ENCODE measurements around the gene ZBTB7C. TPM values are rescaled to one million over a fixed set of nuclear protein-coding genes. Genes with fewer than 3 reads are reported as not detected.

ZBTB7C gene
- total and polyA plus RNA-seq, 4 donors: 0.19 to 1.1 (median 0.45) TPM

- Histone ChIP-seq H3K9me3 (ENCODE audit: control insufficient read depth in 4 of 4, low read length in 3 of 4) (no peaks in the 10 kb centered on the region), H3K27me3 (ENCODE audit: control insufficient read depth in 4 of 4, insufficient read depth in 4 of 4, low read length in 3 of 4) (peaks cover 0 to 4% (median 0%) of the 10 kb centered on the region in 4 donors), H3K36me3 (ENCODE audit: control insufficient read depth in 4 of 4, insufficient read depth in 3 of 4, low read depth in 1 of 4, low read length in 3 of 4) (no peaks in the 10 kb centered on the region), H3K9ac (ENCODE audit: low read depth in 1 of 2, low read length in 2 of 2) (no peak overlapping the region), H3K4me1 (ENCODE audit: control insufficient read depth in 4 of 4, insufficient read depth in 4 of 4, low read length in 3 of 4) (peaks cover 0 to 4% (median 2%) of the 10 kb centered on the region in 4 donors), H3K4me3 (ENCODE audit: low read depth in 1 of 3, low read length in 3 of 3) (no peak overlapping the region), H3K27ac (ENCODE audit: low read depth in 1 of 2, low read length in 2 of 2) (no peak overlapping the region)
- TF ChIP-seq FOXA1 (IDR thresholded peaks at IDR 0.05) (no peak), MAX (IDR thresholded peaks at IDR 0.05) (no peak), HNF4A (conservative IDR thresholded peaks at IDR 0.05) (no peak), NR2F2 (IDR thresholded peaks at IDR 0.05) (no peak), RAD21 (IDR thresholded peaks at IDR 0.05) (no peak), ZBTB33 (IDR thresholded peaks at IDR 0.05) (no peak), FOXA2 (IDR thresholded peaks at IDR 0.05) (no peak)
- WGBS: 51% methylated on average over 1 of the region's 1 CpG
- no peak for DNase-seq (ENCODE audit: low spot score)
Observed at GRCh38 chr18:48393776-48394175, 15.4 kb downstream of the ZBTB7C start.

DNA sequence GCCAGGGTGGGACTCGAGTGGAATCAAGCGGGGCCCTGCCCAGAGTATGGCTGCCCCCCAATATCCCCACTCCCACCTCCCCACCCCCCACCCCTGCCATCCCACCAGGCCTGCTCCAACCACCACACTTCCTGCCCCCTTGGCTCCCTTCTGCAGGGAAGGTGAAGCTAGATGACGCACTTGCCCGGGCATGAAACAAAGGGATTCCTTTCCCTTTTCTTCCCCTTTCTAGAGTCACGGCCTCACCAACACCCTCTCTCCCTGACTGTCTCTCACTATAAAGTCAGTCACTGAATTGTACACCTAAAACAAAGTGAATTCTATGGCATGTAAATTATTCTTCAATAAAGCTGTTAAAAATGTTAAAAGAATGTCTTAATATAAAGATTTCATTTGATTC is 16.0 kb downstream of the ZBTB7C start:
- Histone ChIP-seq H3K4me1 (ENCODE audit: control insufficient read depth in 4 of 4, insufficient read depth in 4 of 4, low read length in 3 of 4) (peaks cover 0 to 4% (median 2%) of the 10 kb centered on the region in 4 donors), H3K36me3 (ENCODE audit: control insufficient read depth in 4 of 4, insufficient read depth in 3 of 4, low read depth in 1 of 4, low read length in 3 of 4) (no peaks in the 10 kb centered on the region), H3K9me3 (ENCODE audit: control insufficient read depth in 4 of 4, low read length in 3 of 4) (no peaks in the 10 kb centered on the region), H3K27ac (ENCODE audit: low read depth in 1 of 2, low read length in 2 of 2) (no peak overlapping the region), H3K9ac (ENCODE audit: low read depth in 1 of 2, low read length in 2 of 2) (no peak overlapping the region), H3K4me3 (ENCODE audit: low read depth in 1 of 3, low read length in 3 of 3) (no peak overlapping the region), H3K27me3 (ENCODE audit: control insufficient read depth in 4 of 4, insufficient read depth in 4 of 4, low read length in 3 of 4) (peaks cover 0 to 4% (median 0%) of the 10 kb centered on the region in 4 donors)
- TF ChIP-seq HNF4A (conservative IDR thresholded peaks at IDR 0.05) (no peak), SP1 (IDR thresholded peaks at IDR 0.05) (no peak), FOXA1 (IDR thresholded peaks at IDR 0.05) (no peak), MAX (IDR thresholded peaks at IDR 0.05) (no peak), ATF3 (IDR thresholded peaks at IDR 0.05) (no peak), HNF4G (IDR thresholded peaks at IDR 0.05) (no peak), GABPA (IDR thresholded peaks at IDR 0.05 in 1 of 2, conservative IDR thresholded peaks at IDR 0.05 in 1 of 2) (no peak), YY1 (IDR thresholded peaks at IDR 0.05) (no peak), TAF1 (conservative IDR thresholded peaks at IDR 0.05) (no peak), RAD21 (IDR thresholded peaks at IDR 0.05) (no peak), FOXA2 (IDR thresholded peaks at IDR 0.05) (no peak), JUND (IDR thresholded peaks at IDR 0.05) (no peak), NR2F2 (IDR thresholded peaks at IDR 0.05) (no peak), EGR1 (IDR thresholded peaks at IDR 0.05; ENCODE audit: low read depth in 2 of 2) (no peak)
- TF ChIP-seq, protein P1, sequence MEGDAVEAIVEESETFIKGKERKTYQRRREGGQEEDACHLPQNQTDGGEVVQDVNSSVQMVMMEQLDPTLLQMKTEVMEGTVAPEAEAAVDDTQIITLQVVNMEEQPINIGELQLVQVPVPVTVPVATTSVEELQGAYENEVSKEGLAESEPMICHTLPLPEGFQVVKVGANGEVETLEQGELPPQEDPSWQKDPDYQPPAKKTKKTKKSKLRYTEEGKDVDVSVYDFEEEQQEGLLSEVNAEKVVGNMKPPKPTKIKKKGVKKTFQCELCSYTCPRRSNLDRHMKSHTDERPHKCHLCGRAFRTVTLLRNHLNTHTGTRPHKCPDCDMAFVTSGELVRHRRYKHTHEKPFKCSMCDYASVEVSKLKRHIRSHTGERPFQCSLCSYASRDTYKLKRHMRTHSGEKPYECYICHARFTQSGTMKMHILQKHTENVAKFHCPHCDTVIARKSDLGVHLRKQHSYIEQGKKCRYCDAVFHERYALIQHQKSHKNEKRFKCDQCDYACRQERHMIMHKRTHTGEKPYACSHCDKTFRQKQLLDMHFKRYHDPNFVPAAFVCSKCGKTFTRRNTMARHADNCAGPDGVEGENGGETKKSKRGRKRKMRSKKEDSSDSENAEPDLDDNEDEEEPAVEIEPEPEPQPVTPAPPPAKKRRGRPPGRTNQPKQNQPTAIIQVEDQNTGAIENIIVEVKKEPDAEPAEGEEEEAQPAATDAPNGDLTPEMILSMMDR (IDR thresholded peaks at IDR 0.05; ENCODE audit: low read depth, low read length, missing input control): no peak
- TF ChIP-seq, protein P2, sequence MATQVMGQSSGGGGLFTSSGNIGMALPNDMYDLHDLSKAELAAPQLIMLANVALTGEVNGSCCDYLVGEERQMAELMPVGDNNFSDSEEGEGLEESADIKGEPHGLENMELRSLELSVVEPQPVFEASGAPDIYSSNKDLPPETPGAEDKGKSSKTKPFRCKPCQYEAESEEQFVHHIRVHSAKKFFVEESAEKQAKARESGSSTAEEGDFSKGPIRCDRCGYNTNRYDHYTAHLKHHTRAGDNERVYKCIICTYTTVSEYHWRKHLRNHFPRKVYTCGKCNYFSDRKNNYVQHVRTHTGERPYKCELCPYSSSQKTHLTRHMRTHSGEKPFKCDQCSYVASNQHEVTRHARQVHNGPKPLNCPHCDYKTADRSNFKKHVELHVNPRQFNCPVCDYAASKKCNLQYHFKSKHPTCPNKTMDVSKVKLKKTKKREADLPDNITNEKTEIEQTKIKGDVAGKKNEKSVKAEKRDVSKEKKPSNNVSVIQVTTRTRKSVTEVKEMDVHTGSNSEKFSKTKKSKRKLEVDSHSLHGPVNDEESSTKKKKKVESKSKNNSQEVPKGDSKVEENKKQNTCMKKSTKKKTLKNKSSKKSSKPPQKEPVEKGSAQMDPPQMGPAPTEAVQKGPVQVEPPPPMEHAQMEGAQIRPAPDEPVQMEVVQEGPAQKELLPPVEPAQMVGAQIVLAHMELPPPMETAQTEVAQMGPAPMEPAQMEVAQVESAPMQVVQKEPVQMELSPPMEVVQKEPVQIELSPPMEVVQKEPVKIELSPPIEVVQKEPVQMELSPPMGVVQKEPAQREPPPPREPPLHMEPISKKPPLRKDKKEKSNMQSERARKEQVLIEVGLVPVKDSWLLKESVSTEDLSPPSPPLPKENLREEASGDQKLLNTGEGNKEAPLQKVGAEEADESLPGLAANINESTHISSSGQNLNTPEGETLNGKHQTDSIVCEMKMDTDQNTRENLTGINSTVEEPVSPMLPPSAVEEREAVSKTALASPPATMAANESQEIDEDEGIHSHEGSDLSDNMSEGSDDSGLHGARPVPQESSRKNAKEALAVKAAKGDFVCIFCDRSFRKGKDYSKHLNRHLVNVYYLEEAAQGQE (IDR thresholded peaks at IDR 0.05): no peak
- DNase-seq (ENCODE audit: low spot score): no peak
- WGBS: 85% methylated on average over 5 of the region's 5 CpGs

Data from liver (tissue), 9 donors.